Fibroblast of the aortic adventitia (primary cell): ENCODE results near the gene MANEA. TPM values are rescaled to one million over a fixed set of nuclear protein-coding genes. Genes with fewer than 3 reads are reported as not detected.
"Not testable (repeated sequence)": the region's sequence is repeated elsewhere in the genome, so short reads cannot be mapped to it uniquely, and the experiment has no call there.

ENCODE experiments used
- DNase-seq: peaks from one replicate; pipeline ENCODE4 v3.0.0-alpha.2; 2010; ENCODE audit warnings: low read depth
- H3K4me3 ChIP-seq: 2 replicates; pipeline ENCODE4 v1.5.1; 2011; ENCODE audit warnings: low read depth, mild to moderate bottlenecking, control low read depth, low read length, moderate library complexity
- total RNA-seq: library from RNA; depleted of rRNA; stranded (reverse); fragments of >200 nt; gene quantifications from 2 replicates; pipeline ENCODE4 v1.2.3, GENCODE V29; 2012; ENCODE audit warnings: low replicate concordance
- TF ChIP-seq, protein P1 (sequence below): IDR thresholded peaks from 2 replicates; pipeline ENCODE4 v1.5.1; 2011; ENCODE audit warnings: mild to moderate bottlenecking, low read length, control low read depth, inconsistent platforms; ENCODE audit not compliant: insufficient read depth

The MANEA gene
- total RNA-seq, 1 donor = 24.9 TPM

DNA sequence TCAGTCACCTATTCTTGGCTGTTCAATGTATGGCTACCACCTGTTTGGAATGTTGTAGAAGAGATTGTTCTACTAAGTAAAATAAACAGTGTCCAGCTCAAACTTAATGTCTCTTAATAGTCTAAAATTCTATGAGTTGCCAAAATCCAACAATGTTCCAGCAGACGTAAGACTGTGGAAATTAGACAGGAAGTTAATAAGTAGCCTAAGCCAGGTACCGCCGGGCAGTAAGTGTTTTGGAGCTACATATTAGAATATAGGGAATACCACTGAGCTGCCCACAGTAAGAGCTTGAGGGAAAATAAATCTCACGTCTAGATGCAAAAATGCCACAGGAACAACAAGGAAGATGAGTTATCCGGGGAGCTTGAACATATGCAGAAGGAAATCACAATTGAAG lies 7.8 kb upstream of the MANEA start:
- H3K4me3 ChIP-seq = no peak overlapping the region
- DNase-seq = no peak
- TF ChIP-seq, protein P1, sequence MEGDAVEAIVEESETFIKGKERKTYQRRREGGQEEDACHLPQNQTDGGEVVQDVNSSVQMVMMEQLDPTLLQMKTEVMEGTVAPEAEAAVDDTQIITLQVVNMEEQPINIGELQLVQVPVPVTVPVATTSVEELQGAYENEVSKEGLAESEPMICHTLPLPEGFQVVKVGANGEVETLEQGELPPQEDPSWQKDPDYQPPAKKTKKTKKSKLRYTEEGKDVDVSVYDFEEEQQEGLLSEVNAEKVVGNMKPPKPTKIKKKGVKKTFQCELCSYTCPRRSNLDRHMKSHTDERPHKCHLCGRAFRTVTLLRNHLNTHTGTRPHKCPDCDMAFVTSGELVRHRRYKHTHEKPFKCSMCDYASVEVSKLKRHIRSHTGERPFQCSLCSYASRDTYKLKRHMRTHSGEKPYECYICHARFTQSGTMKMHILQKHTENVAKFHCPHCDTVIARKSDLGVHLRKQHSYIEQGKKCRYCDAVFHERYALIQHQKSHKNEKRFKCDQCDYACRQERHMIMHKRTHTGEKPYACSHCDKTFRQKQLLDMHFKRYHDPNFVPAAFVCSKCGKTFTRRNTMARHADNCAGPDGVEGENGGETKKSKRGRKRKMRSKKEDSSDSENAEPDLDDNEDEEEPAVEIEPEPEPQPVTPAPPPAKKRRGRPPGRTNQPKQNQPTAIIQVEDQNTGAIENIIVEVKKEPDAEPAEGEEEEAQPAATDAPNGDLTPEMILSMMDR = no peak

DNA sequence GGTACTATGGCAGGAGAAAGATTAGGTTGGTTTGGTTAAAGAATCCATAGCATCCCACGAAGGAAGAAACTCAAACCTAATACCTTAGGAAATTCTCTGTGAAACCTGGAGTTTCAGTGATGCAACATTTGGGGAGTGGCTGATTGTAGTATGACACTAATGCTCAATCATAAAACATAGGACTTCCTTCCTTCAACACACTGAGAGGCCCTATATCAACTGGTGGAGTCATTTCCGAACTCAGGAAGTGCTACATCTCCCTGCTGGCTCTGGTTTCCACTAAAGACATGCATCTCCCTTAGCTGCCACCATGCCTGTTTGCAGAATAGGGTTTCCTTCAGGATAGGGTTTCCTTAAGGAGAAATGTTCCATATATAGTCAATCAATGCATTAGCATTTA lies 5.2 kb upstream of the MANEA start:
- TF ChIP-seq, protein P1 = no peak
- DNase-seq = no peak

DNA sequence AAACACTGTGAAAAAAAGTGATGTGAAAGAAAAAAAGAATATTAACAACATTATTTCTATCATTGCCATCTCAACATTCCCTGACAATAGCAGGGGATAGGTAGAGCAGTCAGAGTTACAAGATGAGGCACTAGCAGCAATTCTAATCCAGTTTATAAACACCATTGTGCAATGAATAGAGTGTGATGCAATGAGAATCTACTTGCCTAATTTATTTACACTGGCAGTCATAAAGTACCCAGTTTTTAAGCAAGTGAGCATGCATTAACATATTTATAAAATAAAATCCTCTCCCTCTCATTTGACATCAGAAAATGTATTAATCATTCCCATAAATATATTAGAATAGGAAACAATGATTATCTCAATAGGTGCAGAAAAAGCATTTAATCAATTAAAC lies 2.5 kb upstream of the MANEA start:
- TF ChIP-seq, protein P1 = no peak
- H3K4me3 ChIP-seq = no peak overlapping the region
- peak; percentile 69 for DNase-seq

More for the DNA sequence above, 5.2 kb upstream of the MANEA start:
- no peak overlapping the region for H3K4me3 ChIP-seq

DNA sequence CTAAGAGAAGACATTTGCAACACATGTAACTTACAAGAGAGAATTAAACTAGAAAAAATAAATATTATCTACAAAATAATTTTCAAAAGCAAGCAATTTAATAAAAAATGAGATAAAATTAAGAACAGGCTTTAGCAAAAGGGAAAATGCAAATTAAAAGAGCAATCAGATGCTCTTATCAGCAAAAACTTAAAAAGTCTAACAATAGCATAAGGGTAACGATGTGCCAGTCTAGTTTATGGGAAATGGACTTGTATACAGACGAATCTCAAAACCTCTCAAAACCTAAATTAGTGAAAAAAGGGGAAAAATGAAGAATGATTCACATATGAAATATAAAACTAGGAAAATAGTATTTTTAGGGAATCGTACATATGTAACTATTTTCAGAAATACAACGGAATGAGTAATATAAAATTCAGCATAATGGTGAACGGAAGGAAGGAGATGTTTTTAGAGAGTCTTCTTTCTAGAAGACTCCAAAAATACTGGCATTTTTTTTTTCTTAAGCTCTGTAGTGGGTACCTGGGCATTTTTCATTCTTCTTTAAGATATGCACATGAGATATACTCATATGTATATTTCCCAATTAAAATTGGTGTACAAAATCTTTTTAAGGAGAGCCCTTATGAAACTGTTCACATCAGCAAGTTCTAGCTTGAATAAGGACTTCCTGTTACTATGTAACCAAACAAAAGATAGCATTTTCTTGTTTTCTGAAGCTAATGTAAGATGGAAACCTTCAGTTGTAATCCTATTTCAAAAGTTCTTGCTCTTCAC lies 927 bp upstream of the MANEA start:
- H3K4me3 ChIP-seq = peak overlapping the region; percentile 94
- peak; percentile 25 for DNase-seq
- TF ChIP-seq, protein P1 = no peak

DNA sequence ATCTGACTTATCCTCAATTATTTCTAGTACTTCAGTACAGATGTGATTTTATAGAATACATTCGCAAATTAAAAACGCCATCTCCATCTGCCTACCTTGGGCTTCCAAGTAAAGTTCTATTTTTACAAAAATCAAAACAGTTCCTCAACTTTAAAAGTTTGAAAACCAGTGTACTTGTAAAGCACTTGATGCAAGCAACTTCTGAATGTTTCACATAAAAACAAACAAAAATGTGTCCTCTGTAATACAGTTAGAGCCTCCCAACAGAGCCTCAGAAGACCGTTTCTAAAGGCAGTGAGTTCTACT lies 384 bp upstream of the MANEA start:
- TF ChIP-seq, protein P1 = no peak
- peak overlapping the region; percentile 94 for H3K4me3 ChIP-seq
- DNase-seq = no peak

DNA sequence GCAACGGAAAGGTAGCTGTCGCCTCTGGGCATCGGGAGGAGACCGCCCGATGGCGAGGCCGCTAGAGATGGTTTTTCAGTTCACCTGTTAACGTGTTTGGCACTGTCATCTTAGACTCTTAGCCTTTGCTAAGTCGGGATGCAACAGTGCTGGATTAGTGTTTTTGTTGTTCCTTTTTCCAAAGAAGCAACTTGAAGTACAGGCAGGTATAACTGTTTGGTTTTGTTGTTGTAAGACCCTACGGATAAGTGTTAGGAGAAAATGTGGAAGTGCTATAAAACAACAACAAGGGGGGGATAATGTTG lies 723 bp downstream of the MANEA start:
- H3K4me3 ChIP-seq = peak overlapping the region; percentile 94
- TF ChIP-seq, protein P1 = no peak
- DNase-seq = no peak

DNA sequence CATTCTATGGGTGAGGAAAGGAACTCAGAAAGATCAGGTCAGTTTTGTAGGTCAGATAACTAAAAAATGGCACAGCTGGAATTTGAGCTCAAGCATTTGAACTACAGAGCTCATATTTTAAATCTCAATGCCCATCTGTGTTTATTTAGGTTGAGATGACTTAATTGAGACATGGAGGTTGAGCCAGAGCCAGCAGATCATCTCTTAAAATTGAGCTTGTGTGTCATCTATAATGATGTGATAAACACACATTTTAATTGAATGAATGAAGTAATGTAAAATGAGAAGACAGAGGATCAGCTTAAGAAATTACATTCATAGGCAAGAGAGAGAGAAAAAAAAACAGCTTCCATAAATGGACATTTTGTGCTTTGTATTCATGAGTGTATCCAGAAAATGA lies 3.7 kb downstream of the MANEA start:
- TF ChIP-seq, protein P1 = no peak
- DNase-seq = no peak
- H3K4me3 ChIP-seq = no peak overlapping the region

DNA sequence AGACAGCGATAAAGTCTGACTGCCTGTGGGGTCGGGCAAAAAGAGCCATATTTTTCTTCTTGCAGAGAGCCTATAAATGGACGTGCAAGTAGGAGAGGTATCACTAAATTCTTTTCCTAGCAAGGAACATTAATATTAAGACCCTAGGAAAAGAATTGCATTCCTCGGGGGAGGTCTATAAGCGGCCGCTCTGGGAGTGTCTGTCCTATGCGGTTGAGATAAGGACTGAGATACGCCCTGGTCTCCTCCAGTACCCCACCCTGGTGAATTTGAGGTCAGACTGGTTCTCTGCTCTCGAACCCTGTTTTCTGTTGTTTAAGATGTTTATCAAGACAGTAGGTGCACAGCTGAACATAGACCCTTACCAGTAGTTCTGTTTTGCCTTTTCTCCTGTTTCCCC lies 6.9 kb downstream of the MANEA start:
- H3K4me3 ChIP-seq, DNase-seq: not testable (repeated sequence)
